Head of caudate nucleus (tissue), 42 donors: ENCODE measurements around the gene CLMN.
"Not testable (repeated sequence)": the region's sequence is repeated elsewhere in the genome, so short reads cannot be mapped to it uniquely, and the experiment has no call there.

Experiments used
- DNase-seq, 42 donors: peaks; one replicate each; pipeline versions ENCODE4 v3.0.0 to v3.0.0-alpha.2; 2020 to 2021; ENCODE audit warnings: mixed read lengths in 7 of 42
- intact Hi-C: fragments of 100-400 bp; cut with DNase I; formaldehyde crosslinking; loops from one replicate; pipeline ENCODE4 v1.15.0; 2022

CLMN gene

DNA sequence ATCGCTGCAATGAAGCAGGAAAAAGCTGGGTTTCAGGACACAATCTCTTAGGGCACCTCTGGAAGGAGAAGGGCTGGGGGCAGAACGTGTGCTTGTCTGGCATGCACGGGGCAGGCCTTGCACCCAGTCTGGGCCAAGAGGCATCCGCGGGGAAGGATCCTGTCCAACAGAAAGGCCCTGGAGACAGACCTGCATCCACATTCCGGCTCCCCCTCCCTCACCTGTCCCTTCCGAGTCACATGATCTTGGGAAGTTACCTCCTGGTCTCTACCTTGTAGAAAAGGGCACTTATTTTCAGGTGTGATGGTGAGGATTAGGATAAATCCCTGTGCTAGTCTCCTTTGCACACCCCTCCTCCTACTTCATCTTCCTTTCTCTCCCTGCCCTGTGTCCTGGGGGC is 25.4 kb downstream of the CLMN start:
- intact Hi-C loops, result no loop called here
- peak in 2 of 42 donors; percentile 5 to 8 for DNase-seq

DNA sequence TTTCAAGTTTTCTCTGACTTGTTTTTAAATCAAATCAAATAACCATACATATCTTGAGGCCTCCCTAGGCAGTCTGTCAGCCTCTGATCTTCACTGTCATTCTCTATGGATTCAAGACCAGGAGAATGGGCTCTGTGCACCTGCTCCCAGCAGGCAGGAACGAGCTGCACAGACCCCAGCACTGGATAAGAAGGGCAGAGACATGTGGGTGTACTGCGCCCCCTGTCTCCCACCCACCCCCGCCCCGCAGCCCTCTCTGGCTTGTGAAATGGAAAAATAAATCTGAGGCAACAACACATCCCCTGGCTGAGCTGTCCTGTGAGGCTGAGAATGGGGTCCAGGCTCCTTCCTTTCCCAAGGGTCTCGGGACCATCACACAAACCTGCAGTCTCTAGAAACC is 26.3 kb downstream of the CLMN start:
- intact Hi-C loops, result no loop called here
- no peak for DNase-seq

DNA sequence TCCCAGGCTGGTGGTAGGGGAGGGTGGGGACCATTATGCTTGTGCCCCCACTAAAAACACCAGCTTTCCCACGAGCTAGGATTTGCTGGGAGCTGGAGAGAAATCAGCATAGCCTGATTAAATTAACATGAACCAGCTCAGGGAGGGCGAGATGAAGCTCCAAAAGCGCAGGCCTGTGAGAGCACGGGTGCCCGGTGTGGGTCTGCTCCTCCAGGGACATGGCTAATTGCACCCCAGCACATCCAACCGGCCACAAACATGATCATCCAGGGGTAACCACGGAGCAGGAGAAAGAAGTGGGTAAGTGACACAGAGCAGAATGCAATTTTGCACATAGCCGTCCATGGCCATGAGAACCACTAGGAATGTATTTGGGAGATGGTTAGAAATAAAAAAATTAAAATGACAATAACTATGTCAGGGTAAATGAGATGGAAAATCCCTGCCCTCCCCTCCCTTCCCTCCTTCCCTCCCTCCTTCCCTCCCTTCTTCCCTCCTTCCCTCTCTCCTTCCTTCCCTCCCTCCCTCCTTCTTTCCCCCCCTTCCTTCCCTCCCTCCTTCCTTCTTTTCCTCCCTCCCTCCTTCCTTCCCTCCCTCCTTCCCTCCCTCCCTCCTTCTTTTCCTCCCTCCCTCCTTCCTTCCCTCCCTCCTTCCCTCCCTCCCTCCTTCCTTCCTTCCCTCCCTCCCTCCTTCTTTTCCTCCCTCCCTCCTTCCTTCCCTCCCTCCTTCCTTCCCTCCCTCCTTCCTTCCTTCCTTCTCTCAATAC is 26.9 kb downstream of the CLMN start:
- peak in 4 of 42 donors; percentile 10 to 45 (median 26) for DNase-seq

DNA sequence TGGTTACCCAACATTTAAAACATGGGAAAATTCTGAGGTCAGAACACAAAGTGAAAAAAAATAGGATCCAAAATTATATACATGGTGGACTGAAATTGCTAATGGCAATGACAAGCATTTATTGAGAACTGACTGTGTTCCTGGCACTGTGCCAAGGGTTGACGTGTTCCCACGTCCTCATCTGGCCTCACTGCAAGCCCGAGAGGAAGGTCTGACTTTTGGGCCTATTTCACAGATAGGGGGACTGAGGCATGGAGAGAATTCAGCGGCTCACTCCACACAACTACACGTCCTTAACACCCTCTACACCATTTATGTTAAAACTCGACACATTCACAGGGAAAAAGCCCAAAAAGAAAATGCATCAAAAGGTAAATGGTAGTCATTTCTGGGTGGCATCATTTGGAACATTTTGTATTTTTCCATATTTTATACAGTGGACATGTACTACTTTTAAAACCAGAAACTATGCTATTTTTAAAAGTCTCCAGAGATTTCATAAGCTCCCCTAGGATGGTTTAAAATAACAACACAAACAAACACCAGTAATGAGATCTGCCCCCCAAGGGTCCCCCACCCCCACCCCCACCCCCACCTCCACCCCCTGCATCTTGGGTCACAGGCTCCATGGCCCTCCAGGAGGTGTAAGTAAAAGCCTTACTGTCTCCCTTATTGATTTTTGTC is 27.7 kb downstream of the CLMN start:
- intact Hi-C loops, result no loop called here
- DNase-seq, result peak in 41 of 42 donors; percentile 42 to 93 (median 73)

More for the DNA sequence above, 26.9 kb downstream of the CLMN start:
- intact Hi-C loops, result no loop called here

DNA sequence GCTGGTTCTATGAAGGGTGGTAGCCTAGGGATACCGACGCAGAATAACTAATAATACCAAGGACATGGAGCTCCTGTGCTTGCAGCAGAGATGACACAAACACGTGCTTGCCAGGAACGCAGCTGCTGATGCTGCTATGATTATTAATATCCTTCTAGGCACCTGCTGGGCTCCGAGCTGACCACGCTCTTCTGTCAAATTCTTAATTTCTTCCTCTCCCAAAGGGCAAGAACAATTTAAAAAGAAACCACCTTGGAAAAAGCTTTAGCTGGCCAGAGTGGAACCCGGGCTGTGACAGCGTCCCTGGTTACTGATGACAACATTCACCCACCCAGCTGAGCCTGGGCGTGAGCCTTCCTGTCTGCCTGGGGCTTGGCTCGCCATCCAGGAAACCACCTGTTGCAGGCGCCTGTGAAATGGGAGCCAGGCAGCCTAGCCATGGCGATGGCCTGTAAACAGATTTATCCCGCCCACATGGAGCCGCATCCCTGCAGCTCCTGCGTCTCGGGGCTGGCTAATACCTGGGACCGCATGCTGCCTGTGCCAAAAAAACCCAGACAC is 28.8 kb downstream of the CLMN start:
- peak in 3 of 42 donors; percentile 6 to 35 (median 32) for DNase-seq
- intact Hi-C loops, result no loop called here

DNA sequence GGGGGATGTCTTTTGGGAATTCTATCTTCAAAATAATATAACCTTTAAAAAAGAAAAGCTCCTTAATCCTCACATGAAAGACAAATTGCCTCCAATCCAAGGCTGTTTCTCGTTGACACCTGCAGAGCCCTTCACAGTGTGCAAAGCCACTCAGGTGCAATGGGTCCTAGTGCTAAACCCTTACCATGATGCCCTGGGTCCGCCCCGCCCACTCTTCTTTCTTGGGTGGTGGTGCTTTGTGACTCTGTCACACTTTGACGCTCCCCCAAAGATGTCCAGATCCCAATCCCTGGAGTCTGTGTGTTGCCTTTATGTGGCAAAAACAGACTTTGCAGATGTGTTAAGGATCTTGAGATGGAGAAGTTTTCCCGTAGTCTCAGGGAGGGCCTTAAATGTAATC is 29.7 kb downstream of the CLMN start:
- intact Hi-C loops, result no loop called here
- peak in 2 of 42 donors; percentile 2 to 24 for DNase-seq

DNA sequence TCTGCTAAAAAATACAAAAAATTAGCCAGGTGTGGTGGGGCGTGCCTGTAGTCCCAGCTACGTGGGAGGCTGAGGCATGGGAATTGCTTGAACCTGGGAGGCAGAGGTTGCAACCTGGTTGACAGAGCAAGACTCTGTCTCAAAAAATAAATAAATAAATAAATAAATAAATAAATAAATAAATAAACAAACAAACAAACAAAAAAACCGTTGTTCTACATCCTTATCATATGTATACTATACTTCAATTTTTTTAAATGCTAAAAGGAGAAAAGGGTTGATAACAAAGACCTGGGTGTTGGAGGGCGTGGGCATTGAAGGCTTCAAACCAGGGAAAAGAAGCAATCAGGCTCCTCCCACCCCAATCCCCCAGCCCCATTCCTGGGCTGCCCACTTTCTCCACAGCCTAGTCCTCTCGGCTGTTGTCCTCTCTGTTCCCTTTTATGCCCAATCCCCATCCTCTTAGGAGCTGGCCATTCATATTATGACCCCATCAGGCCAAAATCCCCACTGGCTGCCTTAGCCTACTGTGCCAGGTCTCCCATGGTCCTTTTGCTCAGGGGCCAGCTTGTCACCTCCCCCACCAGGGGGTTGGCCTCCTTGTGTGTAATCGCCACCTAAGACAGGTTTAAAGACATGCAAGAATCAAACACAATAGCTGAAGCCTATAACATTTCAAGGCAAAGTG is 30.2 kb downstream of the CLMN start:
- intact Hi-C loops, result no loop called here
- DNase-seq, result peak in 5 of 42 donors; percentile 1 to 31 (median 11)

DNA sequence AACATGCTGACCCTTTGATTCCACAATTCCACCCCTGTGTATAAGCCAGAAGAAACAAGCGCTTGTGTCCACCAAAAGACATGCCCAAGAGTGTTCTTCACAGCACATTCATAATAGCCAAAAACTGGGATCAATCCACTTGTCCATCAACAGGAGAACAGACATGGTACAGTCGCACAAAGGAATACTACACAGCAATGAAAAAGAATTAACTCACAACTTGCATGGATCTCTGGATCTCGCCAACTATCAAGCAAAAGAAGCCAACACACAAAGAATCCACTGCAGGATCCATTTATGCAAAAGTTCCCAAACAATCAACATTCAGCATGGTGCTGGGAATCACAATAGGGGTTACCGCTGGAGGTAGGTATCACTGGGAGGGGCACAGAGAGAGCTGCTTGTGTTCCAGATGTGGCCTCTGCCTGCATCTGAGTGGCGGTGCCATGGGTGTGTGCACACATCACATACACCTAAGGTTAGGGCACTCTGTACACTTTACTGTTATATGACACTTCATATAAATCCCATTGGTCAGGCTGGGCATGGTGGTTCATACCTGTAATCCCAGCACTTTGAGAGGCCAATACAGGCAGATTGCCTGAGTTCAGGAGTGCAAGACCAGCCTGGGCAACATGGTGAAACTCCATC is 30.9 kb downstream of the CLMN start:
- DNase-seq, result peak in 4 of 42 donors; percentile 5 to 30 (median 12)
- intact Hi-C loops, result no loop called here

DNA sequence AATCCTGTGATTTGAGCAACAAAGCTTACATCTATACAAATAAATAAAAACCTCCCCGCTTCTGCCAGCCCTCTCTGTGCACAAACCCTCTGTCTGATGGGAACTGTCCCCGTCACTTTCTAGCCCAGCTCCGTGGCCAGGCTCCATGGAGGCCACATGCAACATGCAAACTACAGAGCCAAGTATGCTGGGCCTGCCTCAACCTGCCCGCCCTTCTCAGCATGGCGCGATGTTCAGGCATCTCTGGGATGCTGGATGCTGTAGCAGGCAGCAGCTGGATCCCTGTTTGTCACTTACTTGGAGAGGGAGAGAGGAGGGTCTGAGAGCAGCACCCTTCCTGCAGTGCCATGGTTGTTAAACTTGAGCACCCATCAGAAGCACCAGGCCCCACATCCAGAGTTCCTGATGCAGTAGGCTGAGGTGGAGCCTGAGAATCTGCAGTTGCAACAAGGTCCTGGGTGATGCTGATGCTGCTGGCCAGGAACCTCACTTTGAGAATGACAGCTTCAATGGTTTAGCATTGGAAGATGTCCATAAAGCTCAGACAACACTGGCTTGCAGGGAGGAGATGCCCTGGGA is 32.4 kb downstream of the CLMN start:
- peak in 7 of 42 donors; percentile 8 to 53 (median 22) for DNase-seq
- intact Hi-C loops, result no loop called here

DNA sequence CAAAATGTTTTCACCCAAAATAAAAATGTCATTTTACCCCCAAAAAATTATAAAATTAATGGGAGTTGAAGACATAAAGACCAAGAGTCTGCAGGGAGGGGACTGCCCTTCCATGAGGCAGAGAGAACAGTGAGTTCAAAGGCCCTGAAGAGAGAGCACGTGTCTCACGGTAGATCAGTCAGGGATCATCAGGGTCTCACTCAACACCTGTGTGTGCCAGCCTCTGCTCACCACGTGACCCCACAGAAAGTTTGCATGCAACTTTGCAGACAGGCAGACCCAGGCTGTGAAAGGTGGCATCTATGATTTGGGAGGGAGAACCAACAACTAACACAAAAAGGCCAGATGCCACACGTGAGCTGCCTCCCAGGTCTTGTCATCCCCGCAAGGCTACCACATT is 33.1 kb downstream of the CLMN start:
- intact Hi-C loops, result no loop called here
- DNase-seq, result peak in 7 of 42 donors; percentile 3 to 38 (median 12)

DNA sequence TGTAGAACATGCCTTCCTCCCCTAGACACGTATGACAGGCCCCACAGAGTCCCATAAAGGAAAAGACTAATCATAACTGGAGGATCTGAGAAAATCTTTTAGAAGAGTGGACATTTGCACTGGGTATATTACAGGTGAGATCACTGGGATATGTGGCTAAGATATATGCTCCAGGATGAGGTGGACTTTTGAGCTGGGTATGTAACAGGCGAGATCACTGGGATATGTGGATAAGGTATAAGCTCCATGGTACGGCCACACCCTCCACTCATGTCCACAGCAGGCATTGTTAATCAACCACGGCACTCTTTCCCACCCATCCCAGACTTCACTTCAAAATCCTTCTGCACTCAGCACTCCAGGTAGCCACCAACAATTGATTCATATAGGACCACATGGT is 34.1 kb downstream of the CLMN start:
- intact Hi-C loops, result no loop called here
- peak in 1 of 42 donors; percentile 25 for DNase-seq

DNA sequence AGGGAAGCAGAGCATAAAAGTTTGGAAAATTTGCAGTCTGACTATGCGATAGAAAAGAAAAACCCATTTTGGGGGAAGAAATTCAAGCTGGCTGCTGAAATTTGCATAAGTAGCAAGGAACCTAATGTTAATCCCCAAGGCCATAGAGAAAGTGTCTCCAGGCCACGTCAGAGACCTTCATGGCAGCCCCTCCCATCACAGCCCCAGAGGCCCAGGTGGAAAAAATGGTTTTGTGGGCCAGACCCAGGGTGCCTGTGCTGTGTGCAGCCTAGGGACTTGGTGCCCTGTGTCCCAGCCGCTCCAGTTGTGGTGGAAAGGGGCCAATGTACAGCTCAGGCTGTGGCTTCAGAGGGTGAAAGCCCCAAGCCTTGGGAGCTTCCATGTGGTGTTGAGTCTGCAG is 35.9 kb downstream of the CLMN start:
- peak in 6 of 42 donors; percentile 4 to 25 (median 8) for DNase-seq
- intact Hi-C loops, result not testable (repeated sequence)

DNA sequence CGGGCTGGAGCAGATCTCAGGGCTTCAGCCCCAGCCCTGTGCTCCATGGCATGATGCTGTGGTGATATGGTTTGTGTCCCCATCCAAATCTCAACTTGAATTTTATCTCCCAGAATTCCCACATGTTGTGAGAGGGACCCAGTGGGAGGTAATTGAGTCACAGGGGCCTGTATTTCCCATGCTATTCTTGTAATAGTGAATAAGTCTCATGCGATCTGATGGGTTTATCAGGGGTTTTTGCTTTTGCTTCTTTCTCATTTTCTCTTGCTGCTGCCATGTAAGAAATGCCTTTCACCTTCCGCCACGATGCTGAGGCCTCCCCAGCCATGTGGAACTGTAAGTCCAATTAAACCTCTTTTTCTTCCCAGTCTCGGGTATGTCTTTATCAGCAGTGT is 36.7 kb downstream of the CLMN start:
- intact Hi-C loops, result not testable (repeated sequence)
- peak in 4 of 42 donors; percentile 5 to 42 (median 13) for DNase-seq

DNA sequence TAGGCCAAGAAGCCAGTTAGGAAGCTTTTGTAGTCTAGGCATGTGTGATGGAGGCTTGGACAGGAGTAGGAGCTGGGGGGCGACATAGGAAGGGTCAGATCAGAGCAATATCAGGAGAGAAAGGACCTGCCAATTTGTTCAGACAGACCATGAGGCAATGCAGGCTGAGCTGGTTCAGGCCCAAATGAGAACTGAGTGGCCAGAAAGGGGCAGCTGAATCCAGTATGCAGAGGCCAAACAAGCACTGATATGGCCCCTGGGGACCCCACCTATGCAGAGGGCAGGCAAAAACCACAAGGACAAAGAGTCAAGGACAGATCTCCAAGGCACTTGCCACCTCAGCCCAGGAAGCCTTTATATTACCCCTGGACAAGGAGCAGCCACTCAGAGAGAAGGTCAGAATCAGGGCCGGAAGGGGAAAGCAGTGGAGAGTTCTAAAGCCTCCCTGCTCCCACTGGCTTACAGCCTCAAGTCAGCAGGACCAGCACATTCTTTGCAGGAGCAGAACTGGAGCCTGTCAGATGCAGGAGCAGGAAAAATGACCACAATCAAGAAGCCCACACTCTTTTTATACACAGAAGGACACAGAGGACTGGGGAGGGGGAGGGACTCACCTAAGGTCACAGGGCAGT is 37.2 kb downstream of the CLMN start:
- peak in 6 of 42 donors; percentile 6 to 44 (median 18) for DNase-seq
- intact Hi-C loops, result no loop called here

DNA sequence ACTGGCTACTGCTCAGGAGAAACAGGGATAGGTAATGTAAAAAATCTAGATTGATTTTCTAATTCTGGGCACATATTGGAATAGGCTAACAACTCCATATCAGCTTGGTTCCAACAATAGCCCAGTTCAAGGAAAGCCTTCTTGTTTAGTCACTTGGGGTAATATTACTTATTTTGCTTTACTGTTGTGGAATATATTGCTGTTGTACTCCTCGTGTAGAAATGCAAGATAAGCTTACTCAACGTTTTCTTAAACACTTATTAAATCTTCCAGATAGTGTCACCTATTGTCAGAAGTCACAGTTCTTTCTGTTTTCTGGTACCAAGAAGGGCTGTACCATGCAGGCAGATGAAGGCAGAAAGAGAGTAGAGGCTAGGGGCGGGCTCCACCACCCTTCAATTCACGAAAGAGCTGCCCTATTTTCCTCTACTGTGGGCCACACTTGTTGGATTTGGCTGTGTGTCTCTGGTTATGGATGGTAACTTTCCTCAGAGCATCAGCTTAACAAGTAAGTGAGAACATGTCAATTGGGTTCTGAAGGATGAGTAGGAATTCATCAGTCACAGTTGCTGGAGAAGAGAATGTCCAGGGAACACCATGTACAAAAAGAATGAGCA is 38.0 kb downstream of the CLMN start:
- intact Hi-C loops, result no loop called here
- peak in 5 of 42 donors; percentile 3 to 34 (median 12) for DNase-seq

DNA sequence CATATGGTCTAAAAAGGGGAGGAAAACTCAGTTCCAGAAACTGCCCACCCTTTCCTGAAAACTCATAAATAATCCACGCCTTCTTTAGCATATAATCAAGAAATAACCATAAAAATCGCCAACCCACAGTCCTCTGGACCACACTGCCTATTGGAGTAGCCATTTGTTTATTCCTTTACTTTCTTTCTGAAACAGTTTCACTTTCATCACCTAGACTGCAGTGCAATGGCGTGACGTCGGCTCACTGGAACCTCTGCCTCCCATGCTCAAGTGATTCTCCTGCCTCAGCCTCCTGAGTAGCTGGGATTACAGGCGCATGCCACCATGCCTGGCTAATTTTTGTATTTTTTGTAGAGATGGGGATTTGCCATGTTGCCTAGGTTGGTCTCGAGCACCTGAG is 44.2 kb downstream of the CLMN start:
- intact Hi-C loops, result no loop called here
- peak in 1 of 42 donors; percentile 3 for DNase-seq

DNA sequence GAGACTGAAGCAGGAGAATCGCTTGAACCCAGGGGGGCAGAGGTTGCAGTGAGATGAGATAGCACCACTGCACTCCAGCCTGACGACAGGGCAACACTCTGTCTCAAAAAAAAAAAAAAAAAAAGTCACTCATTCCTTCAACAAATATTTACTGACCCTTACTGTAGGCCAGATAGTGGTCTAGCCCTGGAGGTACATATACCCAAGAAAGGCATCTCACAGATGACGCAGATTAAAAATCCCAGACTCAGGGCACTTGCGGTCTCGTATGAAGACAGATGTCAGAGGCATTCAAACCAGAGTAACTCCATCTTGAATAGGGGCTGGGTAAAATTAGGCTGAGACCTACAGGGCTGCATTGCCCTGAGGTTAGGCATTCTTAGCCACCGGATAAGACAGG is 44.8 kb downstream of the CLMN start:
- DNase-seq, result peak in 2 of 42 donors; percentile 7 to 18
- intact Hi-C loops, result no loop called here

DNA sequence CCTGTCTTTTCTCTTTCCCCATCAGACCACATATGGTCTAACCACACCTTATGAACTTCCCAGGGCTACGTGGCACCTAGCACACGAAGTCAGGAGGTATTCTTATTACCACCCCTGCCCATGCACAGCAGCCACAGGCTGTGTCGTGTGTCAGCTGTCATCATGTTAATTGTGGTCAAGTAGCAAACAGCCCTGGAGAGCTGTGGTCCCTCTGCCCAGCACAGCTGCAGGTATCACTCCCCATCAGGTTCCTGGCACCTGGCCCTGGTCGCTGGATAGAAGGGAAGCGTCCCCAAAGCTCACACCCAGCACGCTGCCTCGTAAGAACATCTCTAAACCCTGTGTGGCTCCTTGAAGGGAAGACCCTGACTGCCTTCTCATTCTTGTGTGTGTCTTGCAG is 45.4 kb downstream of the CLMN start:
- peak in 4 of 42 donors; percentile 1 to 35 (median 12) for DNase-seq
- intact Hi-C loops, result no loop called here
